ENCODE data around the gene MINDY4.

The MINDY4 gene

GRCh38 chr7:30731581-30731980 is 39.6 kb upstream of the MINDY4 start:
- no peaks in the 10 kb centered on the region for H4K20me1 ChIP-seq (ENCODE audit: control insufficient read depth, insufficient read depth, low read depth, low read length)
- H3F3A ChIP-seq (ENCODE audit: control insufficient read depth, insufficient read depth), result no peaks in the 10 kb centered on the region
- H3K27me3 ChIP-seq (ENCODE audit: control insufficient read depth, low read length), result peaks cover 27% of the 10 kb centered on the region
- H3K36me3 ChIP-seq (ENCODE audit: control insufficient read depth, low read length), result no peaks in the 10 kb centered on the region
- H3K4me2 ChIP-seq (ENCODE audit: low read length), result no peak overlapping the region
- H3K9me3 ChIP-seq (ENCODE audit: control insufficient read depth, insufficient read depth, low read length), result no peaks in the 10 kb centered on the region
- H3K27ac ChIP-seq (ENCODE audit: low read depth, low read length), result no peak overlapping the region
- H3K4me1 ChIP-seq (ENCODE audit: control insufficient read depth, low read length), result peaks cover 10% of the 10 kb centered on the region
- no peak for TF ChIP-seq EZH2phosphoT487 (IDR thresholded peaks at IDR 0.05; ENCODE audit: borderline replicate concordance, low read length)
- no peak for TF ChIP-seq CTCF (IDR thresholded peaks at IDR 0.05; ENCODE audit: low read depth, low read length, poor library complexity, severe bottlenecking)
- H3K4me3 ChIP-seq (ENCODE audit: low read length), result no peak overlapping the region
- no peaks in the 10 kb centered on the region for H3K79me2 ChIP-seq (ENCODE audit: control insufficient read depth, low read length)
- H3K9me2 ChIP-seq (replicated peaks; ENCODE audit: control insufficient read depth, low read length), result no peaks in the 10 kb centered on the region

DNA sequence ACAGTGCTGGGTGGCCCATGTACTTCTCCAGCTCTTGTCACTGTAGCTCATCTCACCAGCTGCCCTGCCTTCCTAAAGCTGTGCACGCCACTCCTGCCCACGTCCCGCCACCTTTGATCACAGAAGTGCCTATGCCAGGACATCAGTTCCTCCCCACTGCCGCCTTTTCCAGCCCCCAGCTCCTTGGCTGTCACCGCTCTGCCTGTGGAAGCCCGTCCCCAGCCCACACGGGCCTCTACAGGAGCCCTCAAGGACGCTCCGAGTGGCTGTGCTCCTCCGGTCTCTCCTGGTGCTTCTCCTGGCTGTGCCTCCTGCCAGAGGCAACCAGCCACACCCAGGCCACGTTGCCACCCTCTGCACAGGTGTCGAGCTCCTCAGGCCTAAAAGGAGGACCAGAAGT is 38.6 kb upstream of the MINDY4 start:
- H3K4me2 ChIP-seq (ENCODE audit: low read length), result no peak overlapping the region
- TF ChIP-seq EZH2phosphoT487 (IDR thresholded peaks at IDR 0.05; ENCODE audit: borderline replicate concordance, low read length) (no peak), CTCF (IDR thresholded peaks at IDR 0.05; ENCODE audit: low read depth, low read length, poor library complexity, severe bottlenecking) (no peak)
- H3K9me2 ChIP-seq (replicated peaks; ENCODE audit: control insufficient read depth, low read length), result no peaks in the 10 kb centered on the region
- no peaks in the 10 kb centered on the region for H4K20me1 ChIP-seq (ENCODE audit: control insufficient read depth, insufficient read depth, low read depth, low read length)
- H3K9me3 ChIP-seq (ENCODE audit: control insufficient read depth, insufficient read depth, low read length), result no peaks in the 10 kb centered on the region
- no peaks in the 10 kb centered on the region for H3K4me1 ChIP-seq (ENCODE audit: control insufficient read depth, low read length)
- peaks cover 19% of the 10 kb centered on the region for H3K27me3 ChIP-seq (ENCODE audit: control insufficient read depth, low read length)
- H3K4me3 ChIP-seq (ENCODE audit: low read length), result no peak overlapping the region
- no peaks in the 10 kb centered on the region for H3F3A ChIP-seq (ENCODE audit: control insufficient read depth, insufficient read depth)
- H3K36me3 ChIP-seq (ENCODE audit: control insufficient read depth, low read length), result no peaks in the 10 kb centered on the region
- no peaks in the 10 kb centered on the region for H3K79me2 ChIP-seq (ENCODE audit: control insufficient read depth, low read length)
- no peak overlapping the region for H3K27ac ChIP-seq (ENCODE audit: low read depth, low read length)

DNA sequence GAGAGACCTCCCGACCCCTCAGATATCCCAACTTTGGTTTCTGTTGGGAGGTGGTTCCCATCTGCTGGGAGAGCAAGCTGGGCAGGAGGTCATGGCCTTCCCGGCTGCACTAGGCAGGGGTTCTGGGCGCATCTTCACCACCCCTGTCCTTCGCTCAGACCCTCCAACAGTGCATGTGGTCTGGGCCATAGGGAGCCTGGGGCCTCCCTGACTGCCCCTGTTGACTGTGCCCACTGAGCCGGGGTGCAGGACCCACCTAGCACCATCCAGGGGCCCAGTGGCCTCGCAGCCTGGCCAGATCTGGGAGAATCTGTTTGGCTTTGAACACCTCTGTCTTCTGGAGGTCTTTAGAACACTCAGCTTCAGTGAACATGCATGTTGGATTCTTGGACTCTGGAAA is 38.0 kb upstream of the MINDY4 start:
- Histone ChIP-seq H3K4me3 (ENCODE audit: low read length) (no peak overlapping the region), H4K20me1 (ENCODE audit: control insufficient read depth, insufficient read depth, low read depth, low read length) (no peaks in the 10 kb centered on the region), H3K27ac (ENCODE audit: low read depth, low read length) (no peak overlapping the region), H3K4me2 (ENCODE audit: low read length) (no peak overlapping the region), H3K27me3 (ENCODE audit: control insufficient read depth, low read length) (peaks cover 20% of the 10 kb centered on the region), H3K36me3 (ENCODE audit: control insufficient read depth, low read length) (no peaks in the 10 kb centered on the region), H3K79me2 (ENCODE audit: control insufficient read depth, low read length) (no peaks in the 10 kb centered on the region), H3K9me2 (replicated peaks; ENCODE audit: control insufficient read depth, low read length) (no peaks in the 10 kb centered on the region), H3F3A (ENCODE audit: control insufficient read depth, insufficient read depth) (no peaks in the 10 kb centered on the region), H3K9me3 (ENCODE audit: control insufficient read depth, insufficient read depth, low read length) (no peaks in the 10 kb centered on the region), H3K4me1 (ENCODE audit: control insufficient read depth, low read length) (no peaks in the 10 kb centered on the region)
- TF ChIP-seq EZH2phosphoT487 (IDR thresholded peaks at IDR 0.05; ENCODE audit: borderline replicate concordance, low read length) (no peak), CTCF (IDR thresholded peaks at IDR 0.05; ENCODE audit: low read depth, low read length, poor library complexity, severe bottlenecking) (no peak)

GRCh38 chr7:30733691-30734090 is 37.5 kb upstream of the MINDY4 start:
- H3K4me3 ChIP-seq (ENCODE audit: low read length), result no peak overlapping the region
- peaks cover 19% of the 10 kb centered on the region for H3K27me3 ChIP-seq (ENCODE audit: control insufficient read depth, low read length)
- H3F3A ChIP-seq (ENCODE audit: control insufficient read depth, insufficient read depth), result no peaks in the 10 kb centered on the region
- H4K20me1 ChIP-seq (ENCODE audit: control insufficient read depth, insufficient read depth, low read depth, low read length), result no peaks in the 10 kb centered on the region
- no peak overlapping the region for H3K27ac ChIP-seq (ENCODE audit: low read depth, low read length)
- TF ChIP-seq EZH2phosphoT487 (IDR thresholded peaks at IDR 0.05; ENCODE audit: borderline replicate concordance, low read length), result no peak
- no peak for TF ChIP-seq CTCF (IDR thresholded peaks at IDR 0.05; ENCODE audit: low read depth, low read length, poor library complexity, severe bottlenecking)
- H3K36me3 ChIP-seq (ENCODE audit: control insufficient read depth, low read length), result no peaks in the 10 kb centered on the region
- no peak overlapping the region for H3K4me2 ChIP-seq (ENCODE audit: low read length)
- no peaks in the 10 kb centered on the region for H3K9me3 ChIP-seq (ENCODE audit: control insufficient read depth, insufficient read depth, low read length)
- H3K79me2 ChIP-seq (ENCODE audit: control insufficient read depth, low read length), result no peaks in the 10 kb centered on the region
- no peaks in the 10 kb centered on the region for H3K9me2 ChIP-seq (replicated peaks; ENCODE audit: control insufficient read depth, low read length)
- H3K4me1 ChIP-seq (ENCODE audit: control insufficient read depth, low read length), result no peaks in the 10 kb centered on the region
